Thoracic aorta (tissue), 2 donors: ENCODE data around the gene ZMIZ1. TPM values are rescaled to one million over a fixed set of nuclear protein-coding genes. Genes with fewer than 3 reads are reported as not detected.
A peak's percentile ranks its signal among the peaks of the same experiment; 100 is the strongest.

ENCODE experiments used
- ATAC-seq: fragments of 150-250 bp; one replicate; pipeline ENCODE4 v1.8.0; 2017; ENCODE audit warnings: low read depth; ENCODE audit not compliant: insufficient number of reproducible peaks, low FRiP score
- DNase-seq: peaks from one replicate; pipeline ENCODE4 v3.0.0-alpha.2; 2020; ENCODE audit warnings: low spot score
- H3K27ac ChIP-seq, 2 donors: fragments of 200-600 bp; sonication (generic); 1 replicate in 1 of 2; 2 replicates in 1 of 2; pipeline ENCODE4 v1.5.1; 2016; ENCODE audit warnings: mild to moderate bottlenecking in 2 of 2, moderate library complexity in 2 of 2
- H3K27me3 ChIP-seq: fragments of 200-600 bp; sonication (generic); replicated peaks from 2 replicates; pipeline ENCODE4 v1.6.0; 2016; ENCODE audit warnings: mild to moderate bottlenecking; ENCODE audit not compliant: insufficient read depth
- H3K36me3 ChIP-seq: fragments of 200-600 bp; sonication (generic); one replicate; pipeline ENCODE4 v1.5.1; 2016
- H3K4me1 ChIP-seq, 2 donors: fragments of 200-600 bp; sonication (generic); 1 replicate in 1 of 2; 2 replicates in 1 of 2; pipeline versions ENCODE4 v1.5.1 to v1.6.0; 2016; ENCODE audit warnings: low read depth in 2 of 2, mild to moderate bottlenecking in 1 of 2; ENCODE audit not compliant: control insufficient read depth in 1 of 2
- H3K4me3 ChIP-seq: fragments of 200-600 bp; sonication (generic); 2 replicates; pipeline ENCODE4 v1.5.1; 2016; ENCODE audit warnings: mild to moderate bottlenecking
- H3K9me3 ChIP-seq: fragments of 200-600 bp; sonication (generic); 2 replicates; pipeline ENCODE4 v1.5.1; 2016
- CTCF ChIP-seq: fragments of 200-600 bp; sonication (generic); IDR thresholded peaks from one replicate; pipeline ENCODE4 v1.5.1; 2019; ENCODE audit warnings: antibody characterized with exemption
- total RNA-seq, 2 donors: library from RNA; depleted of rRNA; stranded (reverse); fragments of >200 nt; gene quantifications; one replicate each; pipeline versions ENCODE4 v1.1.0 to v1.2.3, GENCODE V29; 2016

The ZMIZ1 gene
- total RNA-seq, 2 donors from 2014 or later = 57.8 to 81.6 TPM

DNA sequence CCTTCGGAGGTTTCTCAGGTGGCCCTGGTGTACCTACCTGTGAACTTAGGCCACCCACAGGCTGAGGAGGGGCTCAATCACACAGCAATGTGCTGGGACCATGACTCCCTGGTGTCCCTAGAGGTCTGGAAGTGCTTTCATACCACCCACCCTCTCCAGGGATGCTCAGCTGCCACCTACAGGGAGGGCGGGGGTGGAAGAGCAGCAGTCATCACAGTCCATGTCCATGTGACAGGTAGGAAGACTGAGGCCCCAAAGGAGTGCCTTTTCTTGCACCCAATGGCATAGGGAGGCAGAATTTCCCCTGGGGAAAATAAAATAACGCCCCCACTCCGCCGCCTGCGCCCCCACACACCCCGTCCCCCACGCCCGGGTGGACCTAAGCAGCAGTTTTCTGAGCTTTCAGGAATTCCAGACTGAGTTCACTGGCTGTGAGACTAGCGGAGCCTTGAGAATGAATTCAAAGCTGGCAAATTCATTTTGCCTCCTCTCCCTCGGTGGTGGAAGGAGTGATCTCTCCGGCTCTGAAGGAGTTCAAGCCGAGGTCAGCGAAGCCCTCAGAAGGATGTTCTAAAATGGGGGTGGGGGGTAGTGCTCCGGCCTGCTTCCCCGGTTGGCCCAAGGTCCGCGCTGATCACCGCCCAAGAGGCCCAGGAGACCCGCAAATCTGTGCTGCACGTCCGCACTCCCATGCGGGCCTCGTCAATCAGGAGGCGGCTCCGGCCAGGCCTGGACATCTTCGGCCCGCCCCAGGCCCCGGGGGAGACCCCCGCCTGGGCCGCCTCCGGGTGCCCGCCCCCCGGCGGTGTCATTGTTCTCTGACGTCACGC, 2.1 kb upstream of the ZMIZ1 start:
- Histone ChIP-seq H3K27ac (peak overlapping the region; percentile 39 to 43), H3K36me3 (no peaks in the 10 kb centered on the region), H3K4me1 (peaks cover 7 to 12% of the 10 kb centered on the region in 2 donors), H3K9me3 (no peaks in the 10 kb centered on the region), H3K27me3 (no peaks in the 10 kb centered on the region), H3K4me3 (peak overlapping the region; percentile 94)
- TF ChIP-seq CTCF = no peak
- DNase-seq = no peak
- ATAC-seq = no peak

DNA sequence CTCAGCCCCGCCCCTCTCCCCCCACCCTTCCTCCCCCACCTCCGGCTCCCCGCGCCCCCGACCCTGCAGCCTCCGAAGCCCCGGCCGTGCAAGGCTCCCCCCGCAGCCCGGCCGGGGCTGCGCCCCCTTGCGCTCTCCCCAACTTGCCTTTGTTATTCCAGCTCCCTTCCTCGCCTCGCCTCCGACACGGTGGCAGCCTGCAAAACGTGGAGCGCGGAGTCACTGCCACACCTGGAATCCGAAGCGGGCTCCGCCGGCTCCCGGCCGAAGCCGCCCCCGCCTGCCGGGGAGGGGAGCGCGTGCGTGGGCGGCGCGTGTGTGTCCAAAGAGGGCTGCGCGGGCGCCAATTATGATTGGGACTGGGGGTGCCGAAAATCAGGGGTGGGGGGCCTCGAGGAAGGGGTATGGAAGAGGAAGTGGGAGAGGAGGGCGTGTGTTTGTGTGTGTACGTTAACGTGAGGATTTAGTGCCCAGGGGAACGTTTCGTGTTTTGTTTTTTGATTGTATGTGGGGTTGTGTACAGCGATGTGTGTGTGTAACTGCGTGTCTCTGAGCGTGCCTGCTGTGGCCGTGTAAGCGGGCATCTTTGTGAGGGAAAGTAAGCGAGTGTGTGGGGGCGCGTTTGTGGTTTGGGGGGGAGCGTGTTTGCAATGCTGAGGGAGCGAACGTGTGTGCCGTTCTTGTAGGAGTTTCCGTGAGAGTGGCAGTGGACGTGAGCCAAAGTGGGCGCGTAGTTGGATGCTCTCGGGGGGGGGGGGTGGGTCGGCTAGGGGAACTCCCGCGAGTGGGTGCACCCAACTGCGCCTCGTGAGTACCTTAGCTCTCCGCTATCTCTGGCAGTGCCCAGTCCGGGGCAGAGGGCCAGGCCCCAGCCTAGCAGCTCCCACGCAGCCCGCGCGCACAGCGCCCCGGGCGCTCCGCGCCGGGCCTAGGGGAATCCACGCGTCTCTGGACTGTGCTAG, 1.2 kb upstream of the ZMIZ1 start:
- no peak for TF ChIP-seq CTCF
- Histone ChIP-seq H3K27ac (peak overlapping the region; percentile 93 to 97), H3K9me3 (no peaks in the 10 kb centered on the region), H3K4me1 (peaks cover 16 to 21% of the 10 kb centered on the region in 2 donors), H3K4me3 (peak overlapping the region; percentile 94), H3K27me3 (no peaks in the 10 kb centered on the region), H3K36me3 (no peaks in the 10 kb centered on the region)
- DNase-seq = peak; percentile 63
- no peak for ATAC-seq

DNA sequence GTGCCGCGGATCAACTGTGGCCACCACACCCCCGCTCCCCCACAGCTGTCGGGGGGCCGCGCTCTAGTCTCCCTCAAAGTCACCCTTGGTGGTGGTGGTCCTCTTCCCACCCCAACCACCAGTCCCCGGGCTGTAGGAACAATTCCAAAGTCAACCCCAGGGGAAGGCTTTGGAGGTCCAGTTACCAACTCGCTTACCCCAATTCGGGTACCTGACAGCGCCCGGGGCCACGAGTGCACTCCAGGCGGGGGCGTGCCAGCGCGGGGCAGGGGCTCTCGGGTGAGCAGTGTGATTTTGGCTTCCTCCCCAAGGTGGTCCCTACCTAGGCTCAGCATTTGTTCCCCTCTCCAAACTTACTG, 584 bp upstream of the ZMIZ1 start:
- H3K4me3 ChIP-seq = peak overlapping the region; percentile 94
- DNase-seq (no peak), ATAC-seq (no peak)
- TF ChIP-seq CTCF = peak; percentile 8
- peak overlapping the region; percentile 93 to 97 for H3K27ac ChIP-seq
- H3K4me1 ChIP-seq = peaks cover 22 to 27% of the 10 kb centered on the region in 2 donors
- no peaks in the 10 kb centered on the region for H3K27me3 ChIP-seq
- H3K9me3 ChIP-seq = no peaks in the 10 kb centered on the region
- H3K36me3 ChIP-seq = no peaks in the 10 kb centered on the region

DNA sequence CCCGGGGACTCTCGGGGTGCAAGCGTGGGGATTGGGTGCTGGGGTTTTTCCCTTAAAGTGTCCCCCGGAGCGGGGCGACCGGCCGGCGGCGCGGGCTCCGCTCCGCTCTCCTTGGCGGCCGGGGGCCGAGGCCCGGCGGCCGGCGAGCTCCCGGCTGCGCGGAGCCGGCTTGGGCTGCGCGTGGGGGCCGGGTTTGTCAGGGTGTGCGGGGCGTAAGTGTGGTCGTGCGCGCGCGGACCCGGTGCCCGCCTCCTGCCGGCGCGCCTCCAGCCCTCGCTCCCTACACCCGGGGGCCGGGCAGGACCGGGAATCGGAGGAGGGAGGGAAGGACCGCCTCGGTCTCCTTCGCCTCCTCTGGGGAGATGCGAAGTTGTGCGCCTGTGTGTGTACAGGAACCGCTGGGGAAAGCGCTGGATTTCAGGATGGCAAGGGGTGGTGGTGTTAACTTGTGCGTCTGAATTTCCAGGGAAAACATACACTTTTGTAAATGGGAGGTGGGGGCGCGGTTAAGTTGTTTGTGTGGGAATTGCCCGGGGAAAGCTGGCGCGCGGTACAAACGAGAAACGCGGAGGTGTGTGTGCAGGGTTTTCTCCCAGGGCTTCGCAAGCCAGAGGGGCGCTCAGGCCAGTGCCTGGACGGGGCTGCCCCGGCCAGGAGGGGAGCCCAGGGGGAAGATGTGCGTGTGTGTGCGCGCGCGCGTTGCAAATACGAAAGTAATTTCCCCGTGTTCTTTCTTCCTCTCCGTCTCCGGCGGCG, 737 bp downstream of the ZMIZ1 start:
- H3K27ac ChIP-seq = peak overlapping the region; percentile 93 to 97
- H3K9me3 ChIP-seq = no peaks in the 10 kb centered on the region
- H3K4me3 ChIP-seq = peak overlapping the region; percentile 94
- peaks cover 32 to 41% of the 10 kb centered on the region in 2 donors for H3K4me1 ChIP-seq
- no peak for TF ChIP-seq CTCF
- H3K36me3 ChIP-seq = no peaks in the 10 kb centered on the region
- ATAC-seq (no peak), DNase-seq (no peak)
- H3K27me3 ChIP-seq = no peaks in the 10 kb centered on the region
